Suppressor macrophage (primary cell): ENCODE results near the gene DOCK4.
A peak's percentile ranks its signal among the peaks of the same experiment; 100 is the strongest.
"Not testable (repeated sequence)": the region's sequence is repeated elsewhere in the genome, so short reads cannot be mapped to it uniquely, and the experiment has no call there.

ENCODE experiments used
- DNase-seq, 4 experiments: peaks; one replicate each; pipeline ENCODE4 v3.0.0-alpha.2; 2020 to 2022
- total RNA-seq, 17 experiments: gene quantifications; one replicate each; lab custom pipeline; 2026; ENCODE audit warnings: mixed read lengths in 6 of 17, inconsistent platforms in 3 of 17; lab: John Stamatoyannopoulos, UW

The DOCK4 gene, protein sequence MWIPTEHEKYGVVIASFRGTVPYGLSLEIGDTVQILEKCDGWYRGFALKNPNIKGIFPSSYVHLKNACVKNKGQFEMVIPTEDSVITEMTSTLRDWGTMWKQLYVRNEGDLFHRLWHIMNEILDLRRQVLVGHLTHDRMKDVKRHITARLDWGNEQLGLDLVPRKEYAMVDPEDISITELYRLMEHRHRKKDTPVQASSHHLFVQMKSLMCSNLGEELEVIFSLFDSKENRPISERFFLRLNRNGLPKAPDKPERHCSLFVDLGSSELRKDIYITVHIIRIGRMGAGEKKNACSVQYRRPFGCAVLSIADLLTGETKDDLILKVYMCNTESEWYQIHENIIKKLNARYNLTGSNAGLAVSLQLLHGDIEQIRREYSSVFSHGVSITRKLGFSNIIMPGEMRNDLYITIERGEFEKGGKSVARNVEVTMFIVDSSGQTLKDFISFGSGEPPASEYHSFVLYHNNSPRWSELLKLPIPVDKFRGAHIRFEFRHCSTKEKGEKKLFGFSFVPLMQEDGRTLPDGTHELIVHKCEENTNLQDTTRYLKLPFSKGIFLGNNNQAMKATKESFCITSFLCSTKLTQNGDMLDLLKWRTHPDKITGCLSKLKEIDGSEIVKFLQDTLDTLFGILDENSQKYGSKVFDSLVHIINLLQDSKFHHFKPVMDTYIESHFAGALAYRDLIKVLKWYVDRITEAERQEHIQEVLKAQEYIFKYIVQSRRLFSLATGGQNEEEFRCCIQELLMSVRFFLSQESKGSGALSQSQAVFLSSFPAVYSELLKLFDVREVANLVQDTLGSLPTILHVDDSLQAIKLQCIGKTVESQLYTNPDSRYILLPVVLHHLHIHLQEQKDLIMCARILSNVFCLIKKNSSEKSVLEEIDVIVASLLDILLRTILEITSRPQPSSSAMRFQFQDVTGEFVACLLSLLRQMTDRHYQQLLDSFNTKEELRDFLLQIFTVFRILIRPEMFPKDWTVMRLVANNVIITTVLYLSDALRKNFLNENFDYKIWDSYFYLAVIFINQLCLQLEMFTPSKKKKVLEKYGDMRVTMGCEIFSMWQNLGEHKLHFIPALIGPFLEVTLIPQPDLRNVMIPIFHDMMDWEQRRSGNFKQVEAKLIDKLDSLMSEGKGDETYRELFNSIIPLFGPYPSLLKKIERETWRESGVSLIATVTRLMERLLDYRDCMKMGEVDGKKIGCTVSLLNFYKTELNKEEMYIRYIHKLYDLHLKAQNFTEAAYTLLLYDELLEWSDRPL (N-terminal part only)
- total RNA-seq, result 157 to 633 (median 260) reads per million in 17 experiments

DNA sequence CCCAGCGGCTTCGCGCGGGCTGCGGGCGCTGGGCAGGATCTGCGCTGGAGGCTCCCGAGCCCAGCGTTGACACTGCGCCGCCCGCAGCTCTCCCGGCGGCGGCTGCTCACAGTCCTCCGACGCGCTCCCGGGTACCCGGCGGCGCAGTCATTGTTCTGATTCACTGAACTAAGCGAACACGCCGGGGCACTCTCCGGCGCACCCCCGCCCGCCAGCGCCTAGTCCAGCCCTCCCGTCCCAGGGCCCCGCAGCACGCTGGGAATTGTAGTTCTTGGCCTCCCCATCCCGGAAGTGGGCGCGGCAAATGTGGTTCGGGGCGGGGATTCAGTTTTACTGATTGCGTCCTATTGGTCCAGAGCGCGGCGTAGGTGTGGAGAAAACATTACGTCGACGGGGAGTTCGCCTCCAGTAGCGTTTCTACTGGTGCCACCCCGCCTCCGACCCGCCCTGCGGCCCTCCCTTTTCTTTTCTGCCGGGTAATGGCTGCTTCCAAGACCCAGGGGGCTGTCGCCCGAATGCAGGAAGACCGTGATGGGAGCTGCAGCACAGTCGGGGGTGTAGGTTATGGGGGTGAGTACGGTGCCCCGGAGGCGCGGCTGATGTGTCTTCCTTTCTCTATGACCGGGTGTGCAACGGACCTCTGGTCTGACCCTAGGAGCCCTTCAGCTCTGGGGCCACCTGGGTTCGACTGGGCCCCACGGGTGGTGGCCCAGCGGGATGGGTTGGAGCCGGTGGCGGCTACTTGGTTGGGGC is at the start of gene DOCK4, which contains the start of gene ZNF277:
Gene DOCK4, minus strand, starts transcription at position 162 of the 753 bp plus-strand sequence. CDS start 261 bp downstream, outside the sequence.
Gene ZNF277, plus strand, starts transcription at position 458 of the 753 bp plus-strand sequence. Its CDS starts 22 bp downstream, at position 480.
- peak; percentile 99 to 100 (median 100) for DNase-seq

- DNase-seq, result no peak
These were observed 49.2 kb upstream of the DOCK4 start for GRCh38 chr7:112255388-112255720.

DNA sequence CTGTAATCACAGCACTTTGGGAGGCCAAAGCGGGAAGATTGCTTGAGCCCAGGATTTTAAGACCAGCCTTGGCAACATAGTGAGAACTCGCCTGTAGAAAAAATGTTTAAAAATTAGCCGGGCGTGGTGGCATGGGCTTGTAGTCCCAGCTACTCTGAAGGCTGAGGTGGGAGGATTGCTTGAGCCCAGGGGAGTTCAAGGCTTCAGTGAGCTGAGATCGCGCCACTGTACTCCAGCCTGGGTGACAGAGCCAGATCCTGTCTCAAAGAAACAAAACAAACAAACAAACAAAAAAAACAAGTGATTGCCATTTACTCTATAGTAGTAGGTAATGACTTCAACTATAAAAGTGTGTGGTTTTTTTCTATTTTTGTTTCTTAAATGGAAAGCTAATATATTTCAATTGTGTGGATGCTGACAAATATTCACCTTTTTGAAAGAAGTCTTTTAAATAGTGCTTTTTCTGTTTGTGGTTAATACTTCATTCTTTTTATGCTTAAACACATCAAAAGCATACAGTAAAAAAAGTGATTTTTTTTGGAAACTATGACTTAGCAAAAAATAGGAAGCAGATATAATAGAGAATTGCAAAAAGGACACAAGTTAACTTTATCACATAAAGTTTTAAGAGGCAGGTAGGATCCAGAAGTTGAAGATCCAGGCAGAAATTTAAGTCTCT is 48.6 kb upstream of the DOCK4 start:
- DNase-seq, result no peak

DNA sequence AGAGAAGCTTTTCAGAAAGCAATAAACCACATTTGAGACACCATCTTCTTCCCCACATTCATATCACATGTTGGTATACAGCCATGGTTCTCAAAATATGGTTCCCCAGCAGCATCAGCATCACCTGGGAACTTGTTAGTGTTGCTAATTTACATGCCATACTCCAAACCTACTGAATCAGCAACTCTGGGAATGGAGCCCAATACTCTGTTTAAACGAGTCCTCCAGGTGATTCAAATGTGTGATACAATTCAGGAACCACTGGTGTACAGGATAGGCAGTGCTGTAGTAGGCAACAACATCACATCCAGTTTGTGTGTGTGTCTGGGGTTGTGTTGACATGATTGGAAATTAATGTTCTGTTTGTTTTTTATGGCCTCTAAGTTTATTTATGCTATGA is 48.0 kb upstream of the DOCK4 start:
- DNase-seq, result no peak

GRCh38 chr7:112252691-112253090 is 46.5 kb upstream of the DOCK4 start:
- no peak for DNase-seq

- no peak for DNase-seq
These were observed 45.9 kb upstream of the DOCK4 start for GRCh38 chr7:112252141-112252540.

DNA sequence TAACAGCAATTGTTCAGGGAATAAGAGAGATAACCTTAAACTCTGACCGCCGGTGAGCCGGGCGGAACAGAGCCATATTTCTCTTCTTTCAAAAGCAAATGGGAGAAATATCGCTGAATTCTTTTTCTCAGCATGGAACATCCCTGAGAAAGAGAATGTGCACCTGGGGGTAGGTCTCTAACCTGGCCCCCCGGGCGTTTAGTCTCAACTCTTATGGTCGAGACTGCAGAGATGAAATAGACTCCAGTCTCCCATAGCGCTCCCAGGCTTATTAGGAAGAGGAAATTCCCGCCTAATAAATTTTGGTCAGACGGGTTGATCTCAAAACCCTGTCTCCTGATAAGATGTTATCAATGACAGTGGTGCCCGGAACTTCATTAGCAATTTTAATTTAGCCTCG is 43.8 kb upstream of the DOCK4 start:
- not testable (repeated sequence) for DNase-seq

GRCh38 chr7:112248598-112248997 is 42.4 kb upstream of the DOCK4 start:
- no peak for DNase-seq

GRCh38 chr7:112238852-112239610 is 32.8 kb upstream of the DOCK4 start:
- no peak for DNase-seq

DNA sequence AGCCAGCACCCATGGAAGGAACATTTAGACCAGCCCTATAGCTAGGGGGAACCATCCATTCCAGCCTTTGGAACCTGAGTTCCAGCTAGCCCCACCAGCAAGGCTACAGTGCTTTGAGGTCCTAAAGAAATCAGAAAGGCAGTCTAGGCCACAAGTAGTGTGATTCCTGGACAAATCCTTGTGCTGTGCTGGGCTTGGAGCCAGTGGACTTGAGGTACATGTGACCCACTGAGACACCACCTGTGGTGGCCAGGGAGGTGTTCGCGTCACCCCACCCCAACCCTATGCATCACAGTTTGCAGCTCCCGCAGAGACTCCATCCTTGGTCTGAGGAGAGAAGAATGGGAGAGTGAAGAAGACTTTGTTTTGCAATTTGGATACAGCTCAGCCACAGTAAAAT is 32.1 kb upstream of the DOCK4 start:
- DNase-seq, result no peak

DNA sequence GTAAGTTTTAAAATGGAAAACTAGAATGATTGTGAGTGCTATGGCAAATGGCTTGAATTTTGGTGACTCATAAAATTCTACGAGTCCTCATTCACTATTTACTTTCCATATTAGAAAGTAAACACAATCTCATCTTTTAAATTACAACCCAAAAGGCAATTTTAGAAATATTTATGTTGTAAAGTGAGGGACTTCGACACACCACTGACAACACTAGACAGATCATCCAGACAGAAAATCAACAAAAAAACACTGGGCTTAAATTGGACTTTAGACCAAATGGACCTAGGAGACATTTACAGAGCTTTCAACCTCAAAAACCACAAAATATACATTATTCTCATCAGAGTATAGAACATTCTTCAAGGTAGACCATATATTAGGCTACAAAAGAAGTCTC is 30.4 kb upstream of the DOCK4 start:
- no peak for DNase-seq

- DNase-seq, result no peak
These were observed 27.9 kb upstream of the DOCK4 start for GRCh38 chr7:112234147-112234546.

GRCh38 chr7:112233048-112233697 is 27.0 kb upstream of the DOCK4 start:
- peak in 1 of 4 experiments; percentile 4 for DNase-seq

DNA sequence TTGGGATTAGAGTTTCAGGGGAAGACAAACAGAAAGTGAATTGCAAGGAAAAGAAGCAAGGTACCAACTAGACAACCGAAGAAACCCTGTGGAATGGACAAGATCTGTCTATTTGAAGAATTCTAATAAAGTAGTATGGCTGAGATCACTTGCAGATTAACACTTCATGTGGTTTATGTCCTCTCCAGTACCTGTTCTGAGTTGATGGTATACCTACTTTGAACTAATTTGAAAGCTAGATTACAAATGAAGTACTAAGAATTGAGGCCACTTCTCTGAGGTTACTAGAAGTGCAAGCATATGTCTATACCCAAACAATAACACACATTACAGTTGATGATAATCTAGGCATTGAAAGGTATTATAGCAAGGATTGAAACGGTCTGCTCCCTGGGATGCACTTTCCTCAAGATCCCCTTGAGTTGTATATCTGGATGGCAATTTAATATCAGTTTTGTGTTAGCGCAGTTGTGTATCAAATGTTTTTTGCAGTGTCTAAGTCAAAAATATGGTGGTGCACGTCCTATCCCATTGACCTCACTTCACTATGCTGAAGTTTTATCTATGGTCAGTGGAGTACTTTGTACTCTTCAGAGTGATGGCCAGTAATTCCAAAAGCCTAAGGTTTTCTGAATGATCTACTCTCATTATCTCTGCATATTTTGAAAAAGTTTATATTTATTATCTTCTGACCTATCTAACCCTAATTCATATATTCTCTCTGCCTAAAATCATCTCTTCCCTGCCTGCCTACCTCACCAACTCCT is 26.2 kb upstream of the DOCK4 start:
- no peak for DNase-seq

GRCh38 chr7:112228632-112229031 is 22.4 kb upstream of the DOCK4 start:
- DNase-seq, result no peak

DNA sequence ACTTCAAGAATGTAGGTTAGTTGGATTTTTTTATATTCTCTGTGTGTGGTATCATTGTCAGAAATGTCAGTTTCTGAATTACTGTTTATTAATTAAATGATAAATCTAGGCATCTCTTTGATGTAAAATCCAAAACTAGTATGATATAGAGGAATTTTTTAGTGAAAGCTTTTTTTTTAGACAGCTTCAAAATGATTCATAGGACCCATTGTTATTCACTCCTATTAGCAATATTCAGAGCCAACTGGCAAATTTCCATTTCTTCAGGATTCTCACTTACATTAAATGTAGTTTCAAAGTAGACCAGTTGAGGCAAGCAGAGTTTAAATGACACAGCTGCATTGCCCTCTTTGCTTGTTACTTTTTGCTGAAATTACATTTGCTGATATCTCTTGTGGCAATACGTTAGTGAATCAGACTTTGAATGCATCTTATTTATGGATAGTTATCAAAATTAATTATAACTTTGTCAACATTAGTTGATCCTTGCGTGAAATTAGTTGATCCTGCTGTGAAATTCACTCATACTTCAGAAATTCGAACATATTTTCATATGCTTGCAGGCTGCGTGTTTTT is 20.6 kb upstream of the DOCK4 start:
- no peak for DNase-seq

- no peak for DNase-seq
These were observed 18.8 kb upstream of the DOCK4 start for GRCh38 chr7:112225006-112225405.

- DNase-seq, result no peak
These were observed 18.0 kb upstream of the DOCK4 start for GRCh38 chr7:112224186-112224585.

- DNase-seq, result no peak
These were observed 17.1 kb upstream of the DOCK4 start for GRCh38 chr7:112223310-112223709.
